Measurements from ENCODE around the gene NFAT5. TPM values are rescaled to one million over a fixed set of nuclear protein-coding genes. Genes with fewer than 3 reads are reported as not detected.

The NFAT5 gene
- total and polyA plus RNA-seq, 2 donors (not counting 3 experiments of a cell fraction or from before 2014, with no cell fraction given), result 17.2 to 49.5 TPM

GRCh38 chr16:69532641-69533455, 32.9 kb upstream of the NFAT5 start:
- peaks cover 26% of the 10 kb centered on the region for H3K4me1 ChIP-seq (ENCODE audit: control insufficient read depth, extremely low read depth, insufficient read depth, low read length)
- intact Hi-C loops (cut with micrococcal nuclease) (no loop called here), dilution Hi-C loops (cut with MboI; ENCODE audit: extremely low pct_ligation_motif_present, low sequenced_read_pairs) (no loop called here)
- no peaks in the 10 kb centered on the region for H4K20me1 ChIP-seq (replicated peaks; ENCODE audit: control insufficient read depth, extremely low read depth, insufficient read depth, low read length)
- ChIA-PET POLR2A (no interaction called here), CTCF (no interaction called here)
- H3K9ac ChIP-seq (replicated peaks; ENCODE audit: extremely low read depth, insufficient read depth, low read length), result no peak overlapping the region
- H3K27me3 ChIP-seq (ENCODE audit: control insufficient read depth in 2 of 2, insufficient read depth in 2 of 2, low read length in 2 of 2), result no peaks in the 10 kb centered on the region
- H3K4me3 ChIP-seq (replicated peaks in 1 of 3; ENCODE audit: insufficient read depth in 1 of 3, low read depth in 1 of 3, low read length in 3 of 3), result no peak overlapping the region
- H3K27ac ChIP-seq (ENCODE audit: insufficient read depth, low read depth, low read length), result no peak overlapping the region
- TF ChIP-seq GATA2 (IDR thresholded peaks at IDR 0.05; ENCODE audit: insufficient read depth, insufficient read length, low read depth, low read length) (no peak), POLR2AphosphoS5 (IDR thresholded peaks at IDR 0.05; ENCODE audit: insufficient read depth, low read depth, low read length) (no peak), JUN (IDR thresholded peaks at IDR 0.05; ENCODE audit: borderline replicate concordance, insufficient read depth, insufficient read length, low read depth) (no peak), POLR2A (IDR thresholded peaks at IDR 0.05; ENCODE audit: low read depth, low read length) (no peak), FOS (IDR thresholded peaks at IDR 0.05; ENCODE audit: borderline replicate concordance, insufficient read depth, low read length) (no peak), MYC (IDR thresholded peaks at IDR 0.05; ENCODE audit: low read depth, low read length) (no peak), EZH2 (IDR thresholded peaks at IDR 0.05; ENCODE audit: borderline replicate concordance, low read depth, low read length, severe bottlenecking) (no peak), CTCF (IDR thresholded peaks at IDR 0.05; ENCODE audit: extremely low read depth in 1 of 2, insufficient read depth in 1 of 2, low read depth in 1 of 2, low read length in 2 of 2) (no peak)
- TF ChIP-seq, protein P1, sequence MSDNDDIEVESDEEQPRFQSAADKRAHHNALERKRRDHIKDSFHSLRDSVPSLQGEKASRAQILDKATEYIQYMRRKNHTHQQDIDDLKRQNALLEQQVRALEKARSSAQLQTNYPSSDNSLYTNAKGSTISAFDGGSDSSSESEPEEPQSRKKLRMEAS (IDR thresholded peaks at IDR 0.05; ENCODE audit: insufficient read depth, insufficient read length), result no peak
- H3K79me2 ChIP-seq (ENCODE audit: control insufficient read depth, insufficient read depth, low read length), result no peaks in the 10 kb centered on the region
- H3K4me2 ChIP-seq (ENCODE audit: insufficient read depth, low read length), result no peak overlapping the region
- no peak for DNase-seq (ENCODE audit: low read depth, low spot score)
- no peak overlapping the region for H2AFZ ChIP-seq (ENCODE audit: low read depth, low read length)
- BruUV-seq (replicated peaks), result no TSS peak
- H3K9me3 ChIP-seq (replicated peaks; ENCODE audit: control insufficient read depth, insufficient read depth, low read length), result no peaks in the 10 kb centered on the region
- no peaks in the 10 kb centered on the region for H3K36me3 ChIP-seq (ENCODE audit: control insufficient read depth in 2 of 2, extremely low read depth in 1 of 2, insufficient read depth in 2 of 2, low read length in 2 of 2)
- no peak for FAIRE-seq
- H3K9me1 ChIP-seq (replicated peaks; ENCODE audit: control insufficient read depth, extremely low read depth, insufficient read depth, low read length), result no peaks in the 10 kb centered on the region

Data from endothelial cell of umbilical vein (primary cell).